Body of pancreas (tissue), 4 donors: ENCODE results near the gene CYGB. TPM values are rescaled to one million over a fixed set of nuclear protein-coding genes. Genes with fewer than 3 reads are reported as not detected.
"Not testable (repeated sequence)": the region's sequence is repeated elsewhere in the genome, so short reads cannot be mapped to it uniquely, and the experiment has no call there.

ENCODE experiments used
- ATAC-seq: fragments of 150-250 bp; one replicate; pipeline ENCODE4 v1.9.1; 2016
- DNase-seq, 4 donors: peaks; one replicate each; pipeline ENCODE4 v3.0.0-alpha.2; 2019
- H3K27ac ChIP-seq, 4 donors: fragments of 200-600 bp; sonication (generic); 1 replicate in 3 of 4; 2 replicates in 1 of 4; pipeline versions ENCODE4 v1.5.1 to v1.6.1; 2016 to 2019; ENCODE audit warnings: mild to moderate bottlenecking in 1 of 4, mixed read lengths in 1 of 4, moderate library complexity in 1 of 4
- H3K27me3 ChIP-seq, 2 donors: fragments of 200-600 bp; sonication (generic); one replicate each; pipeline ENCODE4 v1.6.0; 2016; ENCODE audit warnings: mild to moderate bottlenecking in 1 of 2
- H3K36me3 ChIP-seq, 2 donors: fragments of 200-600 bp; sonication (generic); replicated peaks in 1 of 2; 2 replicates each; pipeline ENCODE4 v1.5.1; 2016; ENCODE audit warnings: low read depth in 2 of 2; ENCODE audit not compliant: insufficient read depth in 1 of 2
- H3K4me1 ChIP-seq: fragments of 200-600 bp; sonication (generic); one replicate; pipeline ENCODE4 v1.6.0; 2016
- H3K4me3 ChIP-seq, 2 donors: fragments of 200-600 bp; sonication (generic); 1 replicate in 1 of 2; 2 replicates in 1 of 2; pipeline ENCODE4 v1.5.1; 2016 to 2019
- H3K9me3 ChIP-seq, 3 donors: fragments of 200-600 bp; sonication (generic); 1 replicate in 2 of 3; 2 replicates in 1 of 3; pipeline ENCODE4 v1.5.1; 2016
- POLR2A ChIP-seq, 3 donors: fragments of 450-650 bp; IDR thresholded peaks; one replicate each; pipeline ENCODE4 v1.6.1; 2016; ENCODE audit warnings: antibody characterized with exemption in 3 of 3, mild to moderate bottlenecking in 2 of 3
- WGBS, 2 donors: methylation state at CpG; one replicate each; pipeline ENCODE4 v1.1.5; 2017; 5-methylcytosine and 5-hydroxymethylcytosine counted together
- intact Hi-C: fragments of 100-400 bp; cut with DNase I; formaldehyde crosslinking; loops from one replicate; pipeline ENCODE4 v1.15.1; 2023
- total RNA-seq, 2 donors: library from RNA; depleted of rRNA; stranded (reverse); fragments of >200 nt; gene quantifications; one replicate each; pipeline ENCODE4 v1.1.0, GENCODE V29; 2016
- TF ChIP-seq, protein P1 (sequence below), 7 experiments: fragments of 450-650 bp in 4 of 7; fragments of 200-600 bp in 3 of 7; sonication (generic) in 3 of 7; IDR thresholded peaks; one replicate each; pipeline ENCODE4 v1.5.1; 2016 to 2019; ENCODE audit warnings: antibody characterized with exemption in 7 of 7

Gene CYGB
- total RNA-seq, 2 donors from 2014 or later, result 9.6 to 21.1 TPM

DNA sequence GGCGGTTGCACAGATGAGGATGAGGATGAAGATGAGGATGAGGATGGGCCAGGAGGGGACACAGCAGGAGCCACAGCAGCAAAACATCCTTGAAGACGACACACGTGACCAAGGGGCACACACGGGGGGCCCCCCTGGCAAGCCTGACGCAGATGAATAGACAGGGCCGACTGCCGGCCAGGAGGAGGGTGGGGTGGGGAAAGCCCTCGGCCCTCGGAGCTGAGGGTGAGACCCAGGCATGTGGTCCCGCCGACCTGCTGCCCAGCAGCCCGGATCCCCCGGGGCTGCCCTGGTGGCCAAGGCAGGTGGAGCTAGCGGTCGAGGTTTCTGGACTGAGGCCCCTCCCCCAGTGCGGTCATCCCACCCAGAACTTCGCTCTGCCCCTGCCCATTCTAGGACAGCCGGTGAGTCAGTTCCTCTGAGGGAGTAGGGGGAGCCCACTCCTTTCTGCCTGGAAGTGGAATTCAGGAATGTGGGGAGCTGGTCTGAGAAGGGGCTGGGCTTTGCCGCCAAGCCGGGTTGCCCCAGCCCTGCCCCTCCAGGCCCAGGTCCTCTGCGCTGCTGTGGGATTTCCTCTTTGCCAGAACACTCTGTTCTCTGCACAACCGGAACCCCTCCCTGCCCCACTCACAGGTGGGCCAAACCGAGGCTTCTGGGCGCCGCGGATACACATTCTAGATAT lies 9.9 kb downstream of the CYGB start:
- no peak overlapping the region for H3K4me3 ChIP-seq
- H3K9me3 ChIP-seq, result no peaks in the 10 kb centered on the region
- H3K27ac ChIP-seq, result peak overlapping the region in 3 of 4 donors; percentile 52 to 76 (median 56)
- no peaks in the 10 kb centered on the region for H3K36me3 ChIP-seq
- ATAC-seq (peak; percentile 22), DNase-seq (peak in 3 of 4 donors; percentile 34 to 40 (median 39))
- intact Hi-C loops, result loop anchor here (10.0 kb wide), 1 partner anchor 187 kb away; the partner anchor contains the start of gene MXRA7
- peaks cover 28% of the 10 kb centered on the region for H3K4me1 ChIP-seq
- no peak for TF ChIP-seq POLR2A (IDR thresholded peaks at IDR 0.05)
- TF ChIP-seq, protein P1, sequence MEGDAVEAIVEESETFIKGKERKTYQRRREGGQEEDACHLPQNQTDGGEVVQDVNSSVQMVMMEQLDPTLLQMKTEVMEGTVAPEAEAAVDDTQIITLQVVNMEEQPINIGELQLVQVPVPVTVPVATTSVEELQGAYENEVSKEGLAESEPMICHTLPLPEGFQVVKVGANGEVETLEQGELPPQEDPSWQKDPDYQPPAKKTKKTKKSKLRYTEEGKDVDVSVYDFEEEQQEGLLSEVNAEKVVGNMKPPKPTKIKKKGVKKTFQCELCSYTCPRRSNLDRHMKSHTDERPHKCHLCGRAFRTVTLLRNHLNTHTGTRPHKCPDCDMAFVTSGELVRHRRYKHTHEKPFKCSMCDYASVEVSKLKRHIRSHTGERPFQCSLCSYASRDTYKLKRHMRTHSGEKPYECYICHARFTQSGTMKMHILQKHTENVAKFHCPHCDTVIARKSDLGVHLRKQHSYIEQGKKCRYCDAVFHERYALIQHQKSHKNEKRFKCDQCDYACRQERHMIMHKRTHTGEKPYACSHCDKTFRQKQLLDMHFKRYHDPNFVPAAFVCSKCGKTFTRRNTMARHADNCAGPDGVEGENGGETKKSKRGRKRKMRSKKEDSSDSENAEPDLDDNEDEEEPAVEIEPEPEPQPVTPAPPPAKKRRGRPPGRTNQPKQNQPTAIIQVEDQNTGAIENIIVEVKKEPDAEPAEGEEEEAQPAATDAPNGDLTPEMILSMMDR (IDR thresholded peaks at IDR 0.05), result no peak
- peaks cover 0 to 3% of the 10 kb centered on the region in 2 donors for H3K27me3 ChIP-seq
- 36 to 58% methylated on average over 17 to 26 of the region's 26 CpGs for WGBS, 2 donors

DNA sequence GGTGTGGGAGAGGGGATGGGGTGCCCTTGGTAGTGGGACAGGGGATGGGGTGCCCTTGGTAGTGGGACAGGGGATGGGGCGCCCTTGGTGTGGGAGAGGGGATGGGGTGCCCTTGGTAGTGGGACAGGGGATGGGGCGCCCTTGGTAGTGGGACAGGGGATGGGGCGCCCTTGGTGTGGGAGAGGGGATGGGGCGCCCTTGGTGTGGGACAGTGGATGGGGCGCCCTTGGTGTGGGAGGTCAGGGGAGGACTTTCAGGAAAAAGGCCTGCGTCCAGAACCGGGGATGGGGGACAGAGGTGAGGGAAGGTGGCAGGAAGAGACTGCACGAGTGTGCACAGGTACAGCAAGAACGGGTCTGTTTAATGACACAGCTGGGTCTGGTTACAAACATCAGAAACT lies 10.5 kb downstream of the CYGB start:
- Histone ChIP-seq H3K27ac (peak overlapping the region in 2 of 4 donors; percentile 21 to 56), H3K4me1 (peaks cover 28% of the 10 kb centered on the region)
- ATAC-seq, DNase-seq, H3K36me3 ChIP-seq, H3K27me3 ChIP-seq, H3K9me3 ChIP-seq, H3K4me3 ChIP-seq: not testable (repeated sequence)
- 61 to 71% methylated on average over 9 of the region's 9 CpGs for WGBS, 2 donors
- intact Hi-C loops, result loop anchor here (10.0 kb wide), 1 partner anchor 188 kb away; the partner anchor contains the start of gene MXRA7

DNA sequence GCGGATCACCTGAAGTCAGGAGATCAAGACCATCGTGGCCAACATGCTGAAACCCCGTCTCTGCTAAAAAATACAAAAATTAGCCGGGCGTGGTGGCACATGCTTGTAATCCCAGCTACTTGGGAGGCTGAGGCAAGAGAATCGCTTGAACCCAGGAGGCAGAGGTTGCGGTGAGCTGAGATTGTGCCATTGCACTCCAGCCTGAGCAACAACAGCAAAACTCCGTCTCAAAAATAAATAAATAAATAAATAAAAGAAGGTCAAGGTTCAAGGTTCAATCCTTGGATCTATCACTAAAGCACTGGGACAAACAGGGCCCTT lies 12.0 kb downstream of the CYGB start:
- intact Hi-C loops, result loop anchor here (10.0 kb wide), 1 partner anchor 189 kb away; the partner anchor contains the start of gene MXRA7
- Histone ChIP-seq H3K4me1 (peaks cover 28% of the 10 kb centered on the region), H3K27ac (peak overlapping the region in 2 of 4 donors; percentile 10 to 26)

DNA sequence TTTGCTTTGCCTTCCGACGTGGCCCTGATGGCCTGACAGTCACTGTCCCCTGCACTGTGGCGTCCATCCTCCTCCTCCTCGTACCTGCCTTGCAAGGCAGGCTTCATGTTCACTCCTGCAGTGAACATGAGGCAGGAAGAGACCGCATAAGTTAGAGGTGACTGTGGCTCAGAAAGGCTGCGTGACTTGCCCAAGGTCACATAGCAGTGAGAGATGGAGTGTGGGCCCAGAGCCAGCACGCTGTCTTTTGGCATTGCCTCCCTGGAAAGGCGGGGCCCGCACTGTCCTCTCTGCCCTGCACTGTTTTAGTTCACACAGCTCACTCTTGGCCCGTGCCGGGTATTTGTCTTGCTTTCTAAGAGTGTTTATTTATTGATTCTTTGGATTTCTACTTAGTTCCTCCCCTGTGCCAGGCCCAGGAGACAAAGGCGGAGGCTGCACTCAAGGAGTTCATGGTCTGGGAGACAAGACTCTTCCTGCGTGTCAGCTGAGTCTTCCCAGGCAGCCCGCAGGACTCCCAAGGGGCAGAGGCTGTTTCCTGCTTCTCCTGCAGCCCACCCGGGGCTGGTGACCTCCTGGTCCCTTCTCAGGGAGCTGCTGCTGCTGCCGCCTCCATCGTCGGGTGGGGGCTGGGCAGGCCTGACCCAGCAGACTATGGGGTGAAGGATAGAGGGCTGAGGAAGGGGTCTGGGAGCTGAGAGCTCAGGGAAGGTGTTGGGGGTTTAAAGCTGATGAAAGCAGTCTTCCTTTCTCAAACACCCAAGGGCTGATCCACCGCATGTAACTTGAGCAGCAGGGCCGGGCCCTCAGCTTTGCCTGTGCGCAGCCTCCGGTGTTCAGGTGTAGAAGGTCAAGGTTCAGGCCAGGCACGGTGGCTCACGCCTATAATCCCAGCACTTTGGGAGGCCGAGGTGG lies 12.7 kb downstream of the CYGB start:
- WGBS, 2 donors, result 17 to 28% methylated on average over 21 to 25 of the region's 25 CpGs
- H3K4me3 ChIP-seq, result no peak overlapping the region
- no peaks in the 10 kb centered on the region for H3K36me3 ChIP-seq
- peaks cover 28% of the 10 kb centered on the region for H3K4me1 ChIP-seq
- DNase-seq, result peak; percentile 78 to 85 (median 80)
- no peaks in the 10 kb centered on the region for H3K9me3 ChIP-seq
- peak overlapping the region; percentile 10 to 48 (median 22) for H3K27ac ChIP-seq
- peaks cover 0 to 4% of the 10 kb centered on the region in 2 donors for H3K27me3 ChIP-seq
- no peak for TF ChIP-seq POLR2A (IDR thresholded peaks at IDR 0.05)
- TF ChIP-seq, protein P1 (IDR thresholded peaks at IDR 0.05), result no peak
- intact Hi-C loops, result loop anchor here (5.0 to 10.0 kb wide), 2 partner anchors 102 to 190 kb away; partner anchors contain the start of gene MXRA7
- peak; percentile 65 for ATAC-seq

More for the DNA sequence above, 12.0 kb downstream of the CYGB start:
- not testable (repeated sequence) for DNase-seq, H3K36me3 ChIP-seq, H3K4me3 ChIP-seq, H3K9me3 ChIP-seq, ATAC-seq, H3K27me3 ChIP-seq
- WGBS, 2 donors, result 76% methylated on average over 6 to 8 of the region's 8 CpGs

DNA sequence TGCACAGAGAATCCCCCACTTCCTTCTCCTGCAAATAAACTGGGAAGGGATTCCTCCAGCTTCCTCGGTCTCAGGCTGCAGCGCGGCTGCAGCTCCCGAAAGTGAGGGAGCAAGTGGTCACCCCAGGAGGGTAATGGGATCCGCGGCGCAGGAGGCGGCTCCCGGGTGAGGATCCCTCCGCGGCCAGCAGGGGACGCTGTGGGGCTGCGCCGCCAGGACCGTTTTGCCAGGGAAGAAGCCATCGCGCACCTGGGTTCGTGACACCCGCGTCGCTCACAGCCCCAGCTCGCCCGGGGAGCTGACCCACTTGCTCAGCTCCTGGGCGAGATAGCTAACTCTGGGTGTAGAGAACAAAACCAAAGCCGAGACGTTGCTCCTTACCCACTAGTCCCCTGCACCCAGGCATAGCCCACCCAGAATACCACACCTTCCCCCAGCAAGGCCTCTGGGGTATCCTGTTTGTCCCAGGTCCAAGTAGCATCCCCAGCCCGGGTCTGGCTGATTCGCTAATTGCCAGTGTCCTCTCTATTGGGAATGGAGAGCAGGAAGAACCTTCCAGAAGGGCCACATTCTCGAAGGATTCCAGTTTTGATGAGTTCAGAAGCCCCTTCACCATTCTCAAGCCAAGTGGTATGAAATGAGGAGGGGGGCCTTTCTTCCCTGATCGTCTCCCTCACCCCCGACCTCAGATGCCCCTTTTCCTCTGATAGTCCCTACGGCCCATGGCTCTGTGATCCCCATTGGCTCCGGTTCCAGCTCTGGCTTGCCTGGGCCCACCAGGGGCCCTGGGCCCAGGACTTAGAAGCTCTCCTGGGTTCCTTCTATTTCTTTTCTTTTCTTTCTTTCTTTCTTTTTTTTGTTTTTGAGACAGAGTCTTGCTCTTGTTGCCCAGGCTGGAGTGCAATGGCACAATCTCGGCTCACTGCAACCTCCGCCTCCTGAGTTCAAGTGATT lies 14.1 kb downstream of the CYGB start:
- DNase-seq, result peak; percentile 67 to 78 (median 72)
- intact Hi-C loops, result loop anchor here (5.0 to 10.0 kb wide), 2 partner anchors 104 to 191 kb away; partner anchors contain the start of gene MXRA7
- H3K27ac ChIP-seq, result no peak overlapping the region
- H3K36me3 ChIP-seq, result no peaks in the 10 kb centered on the region
- WGBS, 2 donors, result 18 to 63% methylated on average over 9 to 35 of the region's 35 CpGs
- H3K27me3 ChIP-seq, result peaks cover 0 to 4% of the 10 kb centered on the region in 2 donors
- H3K4me3 ChIP-seq, result no peak overlapping the region
- peak; percentile 82 for ATAC-seq
- no peaks in the 10 kb centered on the region for H3K9me3 ChIP-seq
- TF ChIP-seq POLR2A (IDR thresholded peaks at IDR 0.05), result no peak
- TF ChIP-seq, protein P1 (IDR thresholded peaks at IDR 0.05), result peak; percentile 96 to 99 (median 98)
- H3K4me1 ChIP-seq, result peaks cover 23% of the 10 kb centered on the region

DNA sequence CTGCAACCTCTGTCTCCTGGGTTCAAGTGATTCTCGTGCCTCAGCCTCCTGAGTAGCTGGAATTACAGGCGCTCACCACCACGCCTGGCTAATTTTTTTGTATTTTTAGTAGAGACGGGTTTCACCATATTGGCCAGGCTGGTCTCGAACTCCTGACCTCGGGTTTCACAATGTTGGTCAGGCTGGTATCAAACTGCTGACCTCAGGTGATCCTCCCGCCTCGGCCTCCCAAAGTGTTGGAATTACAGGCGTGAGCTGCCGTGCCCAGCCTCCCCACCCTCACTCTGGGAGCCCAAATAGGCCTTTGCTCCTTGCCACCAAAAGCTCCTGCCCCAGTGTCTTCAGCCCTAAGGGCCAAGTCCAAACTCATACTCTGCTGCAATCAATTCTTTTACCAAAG lies 15.8 kb downstream of the CYGB start:
- intact Hi-C loops, result loop anchor here (5.0 to 10.0 kb wide), 2 partner anchors 106 to 193 kb away; partner anchors contain the start of gene MXRA7
- 57% methylated on average over 8 to 10 of the region's 10 CpGs for WGBS, 2 donors
- H3K9me3 ChIP-seq, result not testable (repeated sequence)

More for the DNA sequence above, 15.8 kb downstream of the CYGB start:
- H3K4me3 ChIP-seq, H3K27me3 ChIP-seq, DNase-seq, H3K27ac ChIP-seq, H3K36me3 ChIP-seq, ATAC-seq: not testable (repeated sequence)
- peaks cover 23% of the 10 kb centered on the region for H3K4me1 ChIP-seq
